ENCODE data around the gene ADAMTSL1.

GRCh38 chr9:18896004-18896403, 422.1 kb downstream of the ADAMTSL1 start:
- no peak for TF ChIP-seq POLR2A (IDR thresholded peaks at IDR 0.05)
- no peak for TF ChIP-seq CTCF (IDR thresholded peaks at IDR 0.05)
